ENCODE measurements around the gene PLCD1.
A peak's percentile ranks its signal among the peaks of the same experiment; 100 is the strongest.

The PLCD1 gene

GRCh38 chr3:38003817-38004414, 25.5 kb downstream of the PLCD1 start:
- Histone ChIP-seq H3K27me3 (ENCODE audit: control insufficient read depth in 1 of 2, insufficient read depth in 2 of 2, low read length in 2 of 2) (no peaks in the 10 kb centered on the region), H3K9ac (ENCODE audit: low read length) (no peak overlapping the region), H3K4me1 (ENCODE audit: insufficient read depth, low read length) (no peaks in the 10 kb centered on the region), H3K4me3 (ENCODE audit: low read depth in 1 of 2, low read length in 2 of 2) (no peak overlapping the region), H3K9me3 (ENCODE audit: low read length) (no peaks in the 10 kb centered on the region), H3K36me3 (ENCODE audit: insufficient read depth, low read length) (peaks cover 30% of the 10 kb centered on the region), H3K27ac (ENCODE audit: low read depth, low read length) (no peak overlapping the region)

DNA sequence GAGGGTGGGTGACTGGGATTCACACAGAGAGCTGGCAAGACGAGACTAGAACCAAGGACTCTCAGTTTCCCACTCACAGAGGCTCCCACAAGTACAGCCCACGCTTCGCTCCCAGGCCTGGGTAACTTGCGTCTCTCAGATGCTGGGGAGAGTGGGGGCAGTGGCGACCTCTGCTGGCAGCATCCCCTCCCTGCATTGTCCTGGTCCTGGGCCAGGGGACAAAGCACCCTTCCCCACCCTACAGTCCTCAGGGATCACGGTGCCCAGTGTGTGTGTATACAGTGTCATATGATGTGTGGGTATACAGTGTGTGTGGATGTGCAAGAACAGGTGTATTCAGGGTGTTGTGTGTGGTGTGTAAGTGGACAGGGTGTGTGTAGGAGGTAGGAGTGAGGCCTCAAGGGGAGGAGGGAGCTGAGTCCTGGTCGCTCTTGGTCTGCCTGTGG, 26.0 kb downstream of the PLCD1 start:
- H3K4me1 ChIP-seq (ENCODE audit: insufficient read depth, low read length) = peaks cover 3% of the 10 kb centered on the region
- H3K9ac ChIP-seq (ENCODE audit: low read length) = no peak overlapping the region
- no peaks in the 10 kb centered on the region for H3K27me3 ChIP-seq (ENCODE audit: control insufficient read depth in 1 of 2, insufficient read depth in 2 of 2, low read length in 2 of 2)
- no peaks in the 10 kb centered on the region for H3K9me3 ChIP-seq (ENCODE audit: low read length)
- H3K4me3 ChIP-seq (ENCODE audit: low read depth in 1 of 2, low read length in 2 of 2) = no peak overlapping the region
- H3K27ac ChIP-seq (ENCODE audit: low read depth, low read length) = no peak overlapping the region
- peaks cover 29% of the 10 kb centered on the region for H3K36me3 ChIP-seq (ENCODE audit: insufficient read depth, low read length)

DNA sequence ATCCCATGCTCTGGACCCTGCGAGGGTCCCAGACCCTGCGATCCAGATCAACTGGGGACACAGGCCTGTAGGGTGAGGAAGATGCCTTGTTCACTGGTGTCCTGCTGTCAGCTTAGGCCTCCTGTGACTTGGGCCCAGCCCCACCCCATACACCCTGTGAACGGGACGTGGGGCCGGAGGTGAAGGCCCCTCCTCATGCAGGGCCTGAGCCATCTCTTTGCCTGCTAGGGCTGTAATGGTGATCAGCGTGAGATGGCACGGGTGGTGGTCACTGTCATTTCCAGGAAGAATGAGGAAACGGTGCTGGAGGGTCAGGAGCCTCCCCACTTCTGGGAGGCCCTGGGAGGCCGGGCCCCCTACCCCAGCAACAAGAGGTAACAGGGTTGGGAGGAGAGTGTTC, 26.5 kb downstream of the PLCD1 start:
- no peaks in the 10 kb centered on the region for H3K9me3 ChIP-seq (ENCODE audit: low read length)
- H3K27ac ChIP-seq (ENCODE audit: low read depth, low read length) = no peak overlapping the region
- H3K4me3 ChIP-seq (ENCODE audit: low read depth in 1 of 2, low read length in 2 of 2) = no peak overlapping the region
- no peak overlapping the region for H3K9ac ChIP-seq (ENCODE audit: low read length)
- H3K27me3 ChIP-seq (ENCODE audit: control insufficient read depth in 1 of 2, insufficient read depth in 2 of 2, low read length in 2 of 2) = no peaks in the 10 kb centered on the region
- H3K4me1 ChIP-seq (ENCODE audit: insufficient read depth, low read length) = peaks cover 7% of the 10 kb centered on the region
- peaks cover 27% of the 10 kb centered on the region for H3K36me3 ChIP-seq (ENCODE audit: insufficient read depth, low read length)

DNA sequence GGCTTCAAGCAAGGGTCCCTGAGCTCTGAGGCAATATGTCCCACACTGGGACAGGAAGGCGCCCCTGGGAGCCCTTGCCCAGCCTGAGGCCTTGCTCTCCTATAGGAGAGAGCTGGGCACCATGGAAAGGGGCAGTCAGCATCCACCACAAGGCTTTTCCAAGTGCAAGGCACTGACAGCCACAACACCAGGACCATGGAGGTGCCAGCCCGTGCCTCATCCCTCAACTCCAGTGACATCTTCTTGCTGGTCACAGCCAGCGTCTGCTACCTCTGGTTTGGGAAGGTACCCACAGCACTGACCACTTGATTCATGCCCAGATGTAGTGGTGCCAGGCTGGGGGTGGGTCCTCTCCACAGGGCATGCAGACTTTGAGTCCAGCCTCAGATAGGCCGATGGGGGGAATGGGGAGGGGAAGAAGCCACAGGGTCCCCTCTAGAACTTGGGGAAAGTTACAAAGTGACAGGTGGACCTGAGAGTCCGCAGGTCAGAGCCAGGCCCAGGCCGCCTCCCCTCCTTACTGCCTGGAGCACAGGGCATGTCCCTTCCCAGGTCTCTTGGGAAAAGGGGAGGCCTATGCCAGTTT, 27.1 kb downstream of the PLCD1 start:
- no peak overlapping the region for H3K27ac ChIP-seq (ENCODE audit: low read depth, low read length)
- H3K9ac ChIP-seq (ENCODE audit: low read length) = no peak overlapping the region
- no peaks in the 10 kb centered on the region for H3K27me3 ChIP-seq (ENCODE audit: control insufficient read depth in 1 of 2, insufficient read depth in 2 of 2, low read length in 2 of 2)
- H3K36me3 ChIP-seq (ENCODE audit: insufficient read depth, low read length) = peaks cover 21% of the 10 kb centered on the region
- peaks cover 10% of the 10 kb centered on the region for H3K4me1 ChIP-seq (ENCODE audit: insufficient read depth, low read length)
- no peaks in the 10 kb centered on the region for H3K9me3 ChIP-seq (ENCODE audit: low read length)
- H3K4me3 ChIP-seq (ENCODE audit: low read depth in 1 of 2, low read length in 2 of 2) = no peak overlapping the region

DNA sequence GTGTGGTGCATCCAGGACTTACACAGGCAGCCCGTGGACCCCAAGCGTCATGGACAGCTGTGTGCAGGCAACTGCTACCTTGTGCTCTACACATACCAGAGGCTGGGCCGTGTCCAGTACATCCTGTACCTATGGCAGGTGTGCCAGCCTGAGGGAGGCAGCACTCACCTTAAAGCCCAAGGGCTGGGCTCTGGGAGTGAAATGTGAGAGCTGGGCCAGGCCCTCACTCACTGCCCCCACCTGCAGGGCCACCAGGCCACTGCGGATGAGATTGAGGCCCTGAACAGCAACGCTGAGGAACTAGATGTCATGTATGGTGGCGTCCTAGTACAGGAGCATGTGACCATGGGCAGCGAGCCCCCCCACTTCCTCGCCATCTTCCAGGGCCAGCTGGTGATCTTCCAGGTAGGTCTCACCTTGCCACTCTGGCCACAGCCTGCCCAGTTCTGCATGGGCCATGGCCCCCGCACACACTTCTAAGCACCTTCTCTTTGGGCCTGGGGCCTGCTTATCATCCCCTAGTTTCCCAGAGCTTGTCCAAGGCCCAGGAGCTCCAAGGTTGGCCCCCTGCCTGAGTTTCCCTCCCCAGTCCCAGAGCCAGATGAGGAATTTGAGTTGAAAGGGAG, 27.9 kb downstream of the PLCD1 start:
- H3K9ac ChIP-seq (ENCODE audit: low read length) = no peak overlapping the region
- no peak overlapping the region for H3K4me3 ChIP-seq (ENCODE audit: low read depth in 1 of 2, low read length in 2 of 2)
- H3K27ac ChIP-seq (ENCODE audit: low read depth, low read length) = no peak overlapping the region
- peaks cover 14% of the 10 kb centered on the region for H3K36me3 ChIP-seq (ENCODE audit: insufficient read depth, low read length)
- no peaks in the 10 kb centered on the region for H3K27me3 ChIP-seq (ENCODE audit: control insufficient read depth in 1 of 2, insufficient read depth in 2 of 2, low read length in 2 of 2)
- no peaks in the 10 kb centered on the region for H3K9me3 ChIP-seq (ENCODE audit: low read length)
- H3K4me1 ChIP-seq (ENCODE audit: insufficient read depth, low read length) = peaks cover 10% of the 10 kb centered on the region

GRCh38 chr3:38000965-38001455, 28.4 kb downstream of the PLCD1 start:
- Histone ChIP-seq H3K9ac (ENCODE audit: low read length) (no peak overlapping the region), H3K27ac (ENCODE audit: low read depth, low read length) (no peak overlapping the region), H3K9me3 (ENCODE audit: low read length) (no peaks in the 10 kb centered on the region), H3K27me3 (ENCODE audit: control insufficient read depth in 1 of 2, insufficient read depth in 2 of 2, low read length in 2 of 2) (no peaks in the 10 kb centered on the region), H3K36me3 (ENCODE audit: insufficient read depth, low read length) (peaks cover 8% of the 10 kb centered on the region), H3K4me1 (ENCODE audit: insufficient read depth, low read length) (peaks cover 10% of the 10 kb centered on the region), H3K4me3 (ENCODE audit: low read depth in 1 of 2, low read length in 2 of 2) (no peak overlapping the region)

- Histone ChIP-seq H3K9me3 (ENCODE audit: low read length) (no peaks in the 10 kb centered on the region), H3K9ac (ENCODE audit: low read length) (no peak overlapping the region), H3K27me3 (ENCODE audit: control insufficient read depth in 1 of 2, insufficient read depth in 2 of 2, low read length in 2 of 2) (no peaks in the 10 kb centered on the region), H3K4me3 (ENCODE audit: low read depth in 1 of 2, low read length in 2 of 2) (no peak overlapping the region), H3K36me3 (ENCODE audit: insufficient read depth, low read length) (peaks cover 7% of the 10 kb centered on the region), H3K27ac (ENCODE audit: low read depth, low read length) (no peak overlapping the region), H3K4me1 (ENCODE audit: insufficient read depth, low read length) (peaks cover 10% of the 10 kb centered on the region)
Measured at GRCh38 chr3:38000242-38000916, 29.1 kb downstream of the PLCD1 start.

GRCh38 chr3:37999836-38000235, 29.6 kb downstream of the PLCD1 start:
- H3K4me3 ChIP-seq (ENCODE audit: low read depth in 1 of 2, low read length in 2 of 2) = no peak overlapping the region
- H3K27ac ChIP-seq (ENCODE audit: low read depth, low read length) = no peak overlapping the region
- H3K9me3 ChIP-seq (ENCODE audit: low read length) = no peaks in the 10 kb centered on the region
- H3K27me3 ChIP-seq (ENCODE audit: control insufficient read depth in 1 of 2, insufficient read depth in 2 of 2, low read length in 2 of 2) = no peaks in the 10 kb centered on the region
- peaks cover 10% of the 10 kb centered on the region for H3K4me1 ChIP-seq (ENCODE audit: insufficient read depth, low read length)
- peaks cover 7% of the 10 kb centered on the region for H3K36me3 ChIP-seq (ENCODE audit: insufficient read depth, low read length)
- H3K9ac ChIP-seq (ENCODE audit: low read length) = no peak overlapping the region

GRCh38 chr3:37997791-37998370, 31.6 kb downstream of the PLCD1 start:
- H3K36me3 ChIP-seq (ENCODE audit: insufficient read depth, low read length) = peaks cover 7% of the 10 kb centered on the region
- H3K9ac ChIP-seq (ENCODE audit: low read length) = peak overlapping the region; percentile 47

GRCh38 chr3:37997342-37997741, 32.1 kb downstream of the PLCD1 start:
- H3K9ac ChIP-seq (ENCODE audit: low read length) = no peak overlapping the region
- H3K4me3 ChIP-seq (ENCODE audit: low read depth in 1 of 2, low read length in 2 of 2) = no peak overlapping the region
- no peaks in the 10 kb centered on the region for H3K9me3 ChIP-seq (ENCODE audit: low read length)
- H3K27me3 ChIP-seq (ENCODE audit: control insufficient read depth in 1 of 2, insufficient read depth in 2 of 2, low read length in 2 of 2) = no peaks in the 10 kb centered on the region
- peaks cover 16% of the 10 kb centered on the region for H3K4me1 ChIP-seq (ENCODE audit: insufficient read depth, low read length)
- H3K36me3 ChIP-seq (ENCODE audit: insufficient read depth, low read length) = peaks cover 7% of the 10 kb centered on the region
- no peak overlapping the region for H3K27ac ChIP-seq (ENCODE audit: low read depth, low read length)

More at GRCh38 chr3:37997791-37998370, 31.6 kb downstream of the PLCD1 start:
- Histone ChIP-seq H3K9me3 (ENCODE audit: low read length) (no peaks in the 10 kb centered on the region), H3K27ac (ENCODE audit: low read depth, low read length) (peak overlapping the region; percentile 71), H3K27me3 (ENCODE audit: control insufficient read depth in 1 of 2, insufficient read depth in 2 of 2, low read length in 2 of 2) (no peaks in the 10 kb centered on the region), H3K4me3 (ENCODE audit: low read depth in 1 of 2, low read length in 2 of 2) (peak overlapping the region in 1 of 2 donors; percentile 69), H3K4me1 (ENCODE audit: insufficient read depth, low read length) (peaks cover 16% of the 10 kb centered on the region)

GRCh38 chr3:37996785-37997301, 32.6 kb downstream of the PLCD1 start:
- peaks cover 16% of the 10 kb centered on the region for H3K4me1 ChIP-seq (ENCODE audit: insufficient read depth, low read length)

More at GRCh38 chr3:37996785-37997301, 32.6 kb downstream of the PLCD1 start:
- Histone ChIP-seq H3K4me3 (ENCODE audit: low read depth in 1 of 2, low read length in 2 of 2) (no peak overlapping the region), H3K27ac (ENCODE audit: low read depth, low read length) (no peak overlapping the region), H3K9me3 (ENCODE audit: low read length) (no peaks in the 10 kb centered on the region), H3K27me3 (ENCODE audit: control insufficient read depth in 1 of 2, insufficient read depth in 2 of 2, low read length in 2 of 2) (no peaks in the 10 kb centered on the region), H3K9ac (ENCODE audit: low read length) (no peak overlapping the region), H3K36me3 (ENCODE audit: insufficient read depth, low read length) (peaks cover 3% of the 10 kb centered on the region)
